B cell (primary cell): Measurements from ENCODE around the gene FAM227A. TPM values are rescaled to one million over a fixed set of nuclear protein-coding genes. Genes with fewer than 3 reads are reported as not detected.

ENCODE experiments used
- ATAC-seq: fragments of 200-7000 bp; cut with Tn5 transposase; one replicate; pipeline ENCODE4 v1.10.0; 2021; ENCODE audit warnings: low read depth, mild to moderate bottlenecking, moderate number of reproducible peaks, moderate library complexity
- CTCF ChIA-PET: fragments of 350-600 bp; sonication (Branson Sonifier 250); formaldehyde crosslinking; loops from one replicate; lab custom pipeline; 2021; ENCODE audit warnings: antibody characterized with exemption, inconsistent platforms; lab: Charles Lee
- POLR2A ChIA-PET: fragments of 350-600 bp; sonication (Branson Sonifier 250); formaldehyde crosslinking; loops from one replicate; lab custom pipeline; 2021; ENCODE audit warnings: antibody characterized with exemption; lab: Charles Lee
- DNase-seq: peaks from one replicate; pipeline ENCODE4 v3.0.0; 2013
- H2AFZ ChIP-seq: 2 replicates; pipeline ENCODE4 v1.6.1; 2012; ENCODE audit warnings: mild to moderate bottlenecking, low read depth, low read length; ENCODE audit not compliant: insufficient read depth, poor library complexity, severe bottlenecking
- H3K27ac ChIP-seq, 2 donors: 1 replicate in 1 of 2; 2 replicates in 1 of 2; pipeline ENCODE4 v1.5.1; 2012 to 2013; ENCODE audit warnings: low read length in 2 of 2, mild to moderate bottlenecking in 2 of 2, moderate library complexity in 1 of 2
- H3K27me3 ChIP-seq, 4 experiments: fragments of 200-600 bp in 1 of 4; sonication (generic) in 1 of 4; replicated peaks in 1 of 4; 1 replicate in 2 of 4; 2 replicates in 2 of 4; pipeline versions ENCODE4 v1.6.1 to v1.7.0; 2013 to 2016; ENCODE audit warnings: low read length in 3 of 4, mild to moderate bottlenecking in 2 of 4, mixed read lengths in 1 of 4, moderate library complexity in 1 of 4; ENCODE audit not compliant: insufficient read depth in 4 of 4, control insufficient read depth in 3 of 4; ENCODE audit errors: control extremely low read depth in 1 of 4
- H3K36me3 ChIP-seq, 2 experiments: replicated peaks in 1 of 2; 1 replicate in 1 of 2; 2 replicates in 1 of 2; pipeline versions ENCODE4 v1.6.1 to v1.7.1; 2013; ENCODE audit warnings: low read length in 1 of 2; ENCODE audit not compliant: insufficient read depth in 2 of 2, control insufficient read depth in 1 of 2; ENCODE audit errors: control extremely low read depth in 1 of 2, extremely low read depth in 1 of 2
- H3K4me1 ChIP-seq, 2 donors: fragments of 200-600 bp in 1 of 2; sonication (generic) in 1 of 2; 1 replicate in 1 of 2; 2 replicates in 1 of 2; pipeline versions ENCODE4 v1.5.1 to v1.6.1; 2013 to 2017; ENCODE audit warnings: low read length in 2 of 2; ENCODE audit not compliant: control insufficient read depth in 2 of 2, insufficient read depth in 2 of 2
- H3K4me2 ChIP-seq: replicated peaks from 2 replicates; pipeline ENCODE3; 2012; ENCODE audit warnings: mild to moderate bottlenecking, low read depth, low read length; ENCODE audit not compliant: poor library complexity, severe bottlenecking
- H3K4me3 ChIP-seq, 5 experiments: fragments of 200-600 bp in 1 of 5; sonication (generic) in 1 of 5; 1 replicate in 3 of 5; 2 replicates in 2 of 5; pipeline versions ENCODE4 v1.5.1 to v1.7.0; 2011 to 2016; ENCODE audit warnings: low read length in 4 of 5, mild to moderate bottlenecking in 4 of 5, low read depth in 2 of 5, control low read depth in 1 of 5, moderate library complexity in 1 of 5; ENCODE audit not compliant: insufficient read depth in 1 of 5; ENCODE audit errors: control extremely low read depth in 1 of 5, extremely low read depth in 1 of 5
- H3K79me2 ChIP-seq: fragments of 200-600 bp; sonication (generic); one replicate; pipeline ENCODE4 v1.6.0; 2016; ENCODE audit warnings: low read length; ENCODE audit not compliant: control insufficient read depth, insufficient read depth
- H3K9ac ChIP-seq: fragments of 200-600 bp; sonication (generic); 2 replicates; pipeline ENCODE4 v1.6.1; 2017; ENCODE audit warnings: mild to moderate bottlenecking, low read length, moderate library complexity
- H3K9me3 ChIP-seq, 3 donors: one replicate each; pipeline versions ENCODE4 v1.6.1 to v1.7.1; 2013; ENCODE audit warnings: low read length in 2 of 3; ENCODE audit not compliant: control insufficient read depth in 2 of 3, insufficient read depth in 1 of 3; ENCODE audit errors: control extremely low read depth in 1 of 3
- H4K20me1 ChIP-seq: 2 replicates; pipeline ENCODE4 v1.6.0; 2012; ENCODE audit warnings: mild to moderate bottlenecking, low read length; ENCODE audit not compliant: insufficient read depth, control insufficient read depth, poor library complexity, severe bottlenecking
- H3K27ac Mint-ChIP-seq: one replicate; pipeline ENCODE4 v1.8.0; 2021; ENCODE audit warnings: mixed read lengths
- H3K27me3 Mint-ChIP-seq: one replicate; pipeline ENCODE4 v1.8.0; 2021; ENCODE audit warnings: mixed read lengths
- H3K4me1 Mint-ChIP-seq: one replicate; pipeline ENCODE4 v1.8.0; 2021; ENCODE audit warnings: mixed read lengths
- H3K4me3 Mint-ChIP-seq: one replicate; pipeline ENCODE4 v1.8.0; 2021; ENCODE audit warnings: mixed read lengths
- H3K9me3 Mint-ChIP-seq: one replicate; pipeline ENCODE4 v1.8.0; 2022; ENCODE audit warnings: mixed read lengths; ENCODE audit not compliant: insufficient read depth
- CTCF ChIP-seq: fragments of 200-600 bp; IDR thresholded peaks from one replicate; pipeline ENCODE4 v1.8.0; 2022; ENCODE audit warnings: antibody characterized with exemption, mild to moderate bottlenecking
- EZH2 ChIP-seq: IDR thresholded peaks from 2 replicates; pipeline ENCODE4 v1.6.1; 2012; ENCODE audit warnings: borderline replicate concordance, low read depth, mild to moderate bottlenecking, moderate library complexity, low read length; ENCODE audit not compliant: insufficient read depth, poor library complexity, severe bottlenecking
- WGBS: methylation state at CpG from one replicate; pipeline ENCODE4 v1.1.5; 2013; ENCODE audit warnings: missing lambda C conversion rate; ENCODE audit not compliant: insufficient coverage; 5-methylcytosine and 5-hydroxymethylcytosine counted together
- intact Hi-C: fragments of 100-400 bp; cut with micrococcal nuclease; formaldehyde crosslinking; loops from one replicate; pipeline ENCODE4 v1.10.0; 2022
- polyA plus RNA-seq: library from polyadenylated mRNA; depleted of rRNA; stranded (reverse); fragments of >200 nt; gene quantifications from 2 replicates; pipeline ENCODE4 v1.2.3, GENCODE V29; 2012
- total RNA-seq, 2 donors: library from RNA; stranded (reverse); fragments of 120-200 nt in 1 of 2; gene quantifications; 1 replicate in 1 of 2; 2 replicates in 1 of 2; pipeline versions ENCODE4 v1.2.3 to v1.2.4, GENCODE V29; 2013 to 2022

FAM227A gene
- total and polyA plus RNA-seq, 2 donors (not counting 1 experiment from before 2014, with no cell fraction given) = 0.04 to 0.57 TPM

GRCh38 chr22:38700789-38701628 is 44.8 kb upstream of the FAM227A start, which contains the start of gene JOSD1:
JOSD1 (minus strand) TSS chr22:38700943; CDS start chr22:38699987, 956 bp downstream.
- peaks cover 32 to 38% of the 10 kb centered on the region in 2 donors for H3K4me1 ChIP-seq
- ChIA-PET CTCF (interaction anchor here (1.1 to 6.7 kb wide), 2 partner anchors 19 kb away, joined by 4 to 51 read pairs; partner anchors contain the start of gene TOMM22), POLR2A (interaction anchor here (0.7 to 0.8 kb wide), 2 partner anchors 26 to 148 kb away, joined by 3 to 4 read pairs; no protein-coding TSS in a partner anchor)
- under 1% methylated on average over 93 of the region's 94 CpGs for WGBS
- H4K20me1 ChIP-seq = no peaks in the 10 kb centered on the region
- H3K79me2 ChIP-seq = peaks cover 33% of the 10 kb centered on the region
- no peaks in the 10 kb centered on the region for H3K36me3 ChIP-seq
- peak; percentile 99 for DNase-seq
- TF ChIP-seq EZH2 = no peak
- TF ChIP-seq CTCF = no peak
- ATAC-seq = peak; percentile 39
- H3K9me3 ChIP-seq = no peaks in the 10 kb centered on the region
- H3K9ac ChIP-seq = peak within 1 kb of the TSS; percentile 96
- peak within 1 kb of the TSS; percentile 41 to 87 (median 74) for H3K4me3 ChIP-seq
- peak within 1 kb of the TSS; percentile 40 for H2AFZ ChIP-seq
- peak within 1 kb of the TSS; percentile 98 to 99 for H3K27ac ChIP-seq
- H3K27me3 ChIP-seq = no peaks in the 10 kb centered on the region
- H3K27ac Mint-ChIP-seq = peak within 1 kb of the TSS; percentile 99
- no peaks in the 10 kb centered on the region for H3K9me3 Mint-ChIP-seq
- peaks cover 69% of the 10 kb centered on the region for H3K4me1 Mint-ChIP-seq
- intact Hi-C loops = loop anchor here (1.0 to 10.0 kb wide), 4 partner anchors 93 to 516 kb away; partner anchors contain the start of genes CSNK1E, DDX17, DNAL4 and PLA2G6
- H3K27me3 Mint-ChIP-seq = no peaks in the 10 kb centered on the region
- H3K4me2 ChIP-seq = peak within 1 kb of the TSS; percentile 74
- H3K4me3 Mint-ChIP-seq = peak within 1 kb of the TSS; percentile 95
